NCI-H2196 (cell line): Measurements from ENCODE around the gene RPUSD1.

ENCODE experiments used
- DNase-seq: peaks from one replicate; lab custom pipeline; 2025; ENCODE audit not compliant: unreplicated experiment; lab: John Stamatoyannopoulos, UW

The RPUSD1 gene

DNA sequence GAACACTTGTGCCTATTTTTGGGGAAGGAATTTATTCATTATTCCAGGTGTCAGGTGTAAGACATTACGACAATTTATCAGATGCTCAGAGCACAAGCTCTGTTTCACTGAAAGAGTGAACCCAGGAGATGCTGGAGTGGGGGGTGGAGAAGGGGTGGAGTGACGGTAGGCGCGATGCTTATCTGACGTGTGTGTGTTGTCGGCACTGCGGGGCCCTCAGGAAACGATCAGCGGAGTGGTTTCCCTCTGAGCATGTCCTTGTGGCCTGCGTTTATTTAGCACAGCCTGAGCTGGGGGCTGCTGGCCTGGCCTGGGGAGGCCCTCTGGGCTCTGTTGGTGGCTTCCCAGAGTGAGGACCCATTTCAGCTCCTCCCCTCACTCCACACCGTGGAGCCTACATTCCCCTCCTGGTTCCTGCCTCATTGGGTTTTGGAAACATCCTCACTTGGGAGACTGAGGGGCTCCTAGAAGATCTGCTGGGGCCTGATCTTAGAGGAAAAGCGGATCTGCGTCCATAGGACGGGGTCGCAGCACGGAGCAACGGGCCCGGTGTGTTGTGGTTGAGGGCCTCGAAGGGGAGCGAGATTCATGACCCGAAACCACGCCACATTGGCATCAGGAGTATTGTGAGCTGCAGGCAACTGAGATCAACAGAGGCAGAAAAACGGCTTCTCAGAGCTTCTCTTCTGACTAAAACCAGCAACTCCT lies 31.3 kb upstream of the RPUSD1 start:
- DNase-seq: no peak

DNA sequence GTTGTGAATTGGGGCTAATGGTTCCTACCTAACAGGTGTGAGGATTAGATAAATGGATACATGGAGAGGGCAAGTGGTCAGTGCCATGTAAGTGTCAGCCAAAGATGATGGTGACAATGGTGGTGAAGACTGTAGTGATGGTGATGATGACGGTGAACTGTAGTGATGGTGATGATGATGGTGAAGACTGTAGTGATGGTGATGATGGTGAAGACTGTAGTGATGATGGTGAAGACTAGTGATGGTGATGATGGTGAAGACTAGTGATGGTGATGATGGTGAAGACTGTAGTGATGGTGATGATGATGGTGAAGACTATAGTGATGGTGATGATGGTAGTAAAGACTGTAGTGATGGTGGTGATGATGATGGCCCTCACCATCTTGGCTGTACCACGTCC lies 30.4 kb upstream of the RPUSD1 start:
- DNase-seq: no peak

DNA sequence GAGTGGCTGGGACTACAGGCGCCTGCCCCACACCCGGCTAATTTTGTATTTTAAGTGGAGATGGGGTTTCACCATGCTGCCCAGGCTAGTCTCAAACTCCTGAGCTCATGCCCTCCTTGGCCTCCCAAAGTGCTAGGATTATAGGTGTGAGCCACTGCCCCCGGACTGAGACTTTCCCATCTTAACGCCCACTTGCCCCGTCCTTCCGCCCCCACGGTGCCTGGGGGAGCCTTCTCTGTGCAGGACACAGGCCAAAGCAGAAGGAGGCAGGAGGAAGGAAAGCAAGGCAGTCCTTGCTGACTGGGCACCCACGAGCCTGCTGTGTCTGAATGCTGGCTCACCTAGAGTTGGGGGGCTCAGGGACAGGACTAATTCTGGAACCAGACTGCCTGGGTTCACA lies 30.0 kb upstream of the RPUSD1 start:
- DNase-seq: no peak

DNA sequence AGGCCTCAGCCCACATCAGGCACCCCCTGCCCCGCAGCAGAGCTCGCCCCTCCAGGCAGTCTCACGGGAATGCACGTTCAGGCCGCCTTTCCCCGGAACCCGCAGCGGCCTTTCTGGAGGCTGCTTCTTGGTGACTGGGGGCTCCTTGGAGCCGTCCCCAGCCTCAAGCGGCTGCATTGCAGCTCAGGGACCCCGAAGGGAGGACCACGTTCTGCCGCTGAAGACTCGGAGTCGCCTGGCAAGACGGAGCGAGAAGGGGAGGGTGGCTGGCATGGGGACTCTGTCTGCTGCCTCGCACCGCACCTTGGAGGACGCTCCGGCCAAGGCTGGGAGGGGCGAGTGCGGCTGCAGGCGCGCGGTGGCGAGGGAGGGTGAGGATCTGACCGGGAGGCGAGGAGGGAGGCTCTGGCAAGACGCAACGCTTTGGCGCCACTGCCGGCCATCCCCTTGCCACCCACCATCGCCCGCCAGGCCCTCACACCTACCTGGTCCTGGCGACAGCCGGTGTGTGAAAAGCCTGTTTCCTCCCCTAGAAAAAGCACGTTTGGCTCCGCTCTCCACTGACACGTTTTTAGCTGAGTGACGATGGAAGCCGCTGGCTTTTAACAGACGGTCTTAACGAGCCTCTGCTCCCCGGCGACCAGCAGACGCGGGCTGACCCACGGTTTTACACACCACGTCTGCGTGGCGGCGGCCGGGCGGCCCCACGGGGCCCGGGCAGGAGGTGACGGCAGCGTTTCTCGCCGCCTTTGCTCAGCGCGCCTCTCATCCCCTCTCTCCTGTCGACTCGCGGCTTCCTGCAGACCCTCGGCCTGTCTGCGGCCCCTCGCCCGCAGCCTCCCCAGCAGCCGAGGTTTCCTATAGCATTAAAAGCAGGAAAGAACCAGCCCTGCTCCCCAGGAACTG lies 29.1 kb upstream of the RPUSD1 start:
- DNase-seq: no peak

DNA sequence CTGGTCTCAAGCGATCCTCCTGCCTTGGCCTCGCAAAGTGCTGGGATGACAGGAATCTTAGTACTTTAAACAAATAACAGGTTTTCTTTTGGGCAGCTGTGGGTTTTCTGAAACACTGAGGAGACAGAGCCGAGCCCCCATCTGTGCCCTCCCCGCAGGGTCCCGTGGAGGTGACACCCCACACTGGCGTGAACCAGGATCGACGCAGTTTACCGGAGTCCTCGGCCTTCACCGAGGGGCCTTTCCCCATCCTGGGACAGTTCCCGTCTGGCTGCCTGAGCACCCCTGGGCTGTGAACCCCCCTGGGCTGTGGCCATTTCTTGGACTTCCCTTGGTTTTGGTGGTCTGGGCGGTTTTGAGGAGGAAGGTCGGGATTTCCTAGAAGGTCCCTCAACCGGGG lies 27.7 kb upstream of the RPUSD1 start:
- no peak for DNase-seq

DNA sequence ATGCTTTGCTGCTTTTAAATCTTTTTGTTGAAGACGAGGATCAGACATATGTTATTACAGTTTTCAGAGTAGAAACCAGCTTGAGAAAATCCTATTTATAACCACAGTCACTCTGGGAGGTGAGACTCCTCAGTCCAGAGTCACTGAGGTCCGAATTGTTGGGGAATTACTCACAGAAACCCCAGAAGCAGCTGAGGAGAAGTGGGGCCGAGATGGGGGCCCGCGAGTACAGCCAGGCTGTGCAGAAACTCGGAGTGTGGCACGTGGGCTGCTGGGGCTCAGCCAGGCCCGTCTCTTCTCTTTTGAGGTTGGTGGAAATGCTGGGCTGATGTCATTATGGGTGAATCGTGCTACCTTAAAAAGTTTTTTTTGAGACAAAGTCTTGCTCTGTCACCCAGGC lies 26.8 kb upstream of the RPUSD1 start:
- no peak for DNase-seq

DNA sequence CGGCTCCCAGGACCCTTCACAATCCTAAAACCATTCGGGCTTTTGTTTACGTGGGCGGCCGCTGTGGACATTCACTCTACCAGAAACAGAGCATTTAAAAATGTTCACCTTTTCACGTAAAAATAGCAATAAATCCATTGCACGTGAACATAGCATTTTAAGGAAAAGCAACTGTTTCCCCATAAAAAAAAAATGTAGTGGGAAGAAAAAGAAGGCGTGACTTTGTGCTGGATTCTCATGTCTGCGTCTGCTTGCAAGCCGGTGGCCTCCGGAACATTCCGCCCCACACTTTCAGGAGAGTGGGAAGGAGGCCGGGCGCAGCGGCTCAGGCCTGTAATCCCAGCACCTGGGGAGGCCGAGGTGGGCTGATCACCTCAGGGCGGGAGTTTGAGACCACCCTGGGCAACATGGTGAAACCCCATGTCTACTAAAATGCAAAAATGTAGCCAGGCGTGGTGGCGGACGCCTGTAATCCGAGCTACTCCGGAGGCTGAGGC lies 25.8 kb upstream of the RPUSD1 start:
- no peak for DNase-seq

DNA sequence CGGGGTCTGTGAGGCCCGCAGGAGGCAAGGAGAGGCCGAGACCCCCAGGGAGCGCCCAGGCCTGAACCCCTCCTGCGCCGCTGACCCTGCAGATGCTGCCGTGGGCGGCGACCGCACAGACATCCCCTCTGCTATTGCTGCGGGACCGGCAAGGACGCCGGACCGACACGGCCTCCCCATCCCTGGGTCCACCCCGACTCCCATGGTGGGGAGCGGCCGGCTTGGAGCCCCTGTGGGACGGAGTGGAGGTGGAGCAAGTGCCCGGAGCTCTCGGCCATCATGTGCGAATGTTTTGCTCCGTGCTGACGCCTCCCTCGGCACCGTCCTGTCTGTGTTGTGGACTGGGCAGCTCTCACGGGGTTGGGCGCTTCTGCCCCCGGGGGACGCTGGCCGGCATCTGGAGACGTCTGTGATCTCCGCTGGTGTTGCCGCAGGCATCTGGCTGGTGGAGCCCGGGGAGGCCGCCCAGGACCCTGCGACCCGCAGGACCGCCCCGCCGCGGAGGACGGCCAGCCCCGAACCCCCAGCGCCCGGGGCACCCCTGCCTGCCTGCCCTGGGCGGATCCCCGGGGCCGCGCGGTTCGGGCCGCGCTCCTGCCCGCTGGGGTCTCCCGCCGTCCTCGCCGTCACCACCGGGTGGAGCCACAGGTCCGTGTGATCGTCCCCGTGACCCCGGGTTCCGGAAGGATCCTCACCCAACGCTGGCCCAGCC lies 25.2 kb upstream of the RPUSD1 start:
- DNase-seq: no peak

DNA sequence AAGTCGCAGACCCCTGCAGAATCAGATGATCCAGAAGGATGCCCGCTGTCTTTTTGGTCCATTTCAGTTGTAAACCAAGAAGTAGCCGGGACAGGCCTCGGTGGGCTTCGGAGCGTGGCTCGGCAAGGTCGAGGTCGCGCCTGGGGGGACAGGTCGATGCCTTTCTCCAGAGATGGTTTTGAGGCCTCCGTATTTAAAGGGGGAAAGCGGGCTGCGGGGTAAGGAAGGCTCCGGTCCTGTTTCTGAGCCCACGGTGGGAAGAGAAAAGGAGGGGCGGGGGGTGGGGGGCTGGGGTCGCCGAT lies 19.9 kb upstream of the RPUSD1 start:
- no peak for DNase-seq

DNA sequence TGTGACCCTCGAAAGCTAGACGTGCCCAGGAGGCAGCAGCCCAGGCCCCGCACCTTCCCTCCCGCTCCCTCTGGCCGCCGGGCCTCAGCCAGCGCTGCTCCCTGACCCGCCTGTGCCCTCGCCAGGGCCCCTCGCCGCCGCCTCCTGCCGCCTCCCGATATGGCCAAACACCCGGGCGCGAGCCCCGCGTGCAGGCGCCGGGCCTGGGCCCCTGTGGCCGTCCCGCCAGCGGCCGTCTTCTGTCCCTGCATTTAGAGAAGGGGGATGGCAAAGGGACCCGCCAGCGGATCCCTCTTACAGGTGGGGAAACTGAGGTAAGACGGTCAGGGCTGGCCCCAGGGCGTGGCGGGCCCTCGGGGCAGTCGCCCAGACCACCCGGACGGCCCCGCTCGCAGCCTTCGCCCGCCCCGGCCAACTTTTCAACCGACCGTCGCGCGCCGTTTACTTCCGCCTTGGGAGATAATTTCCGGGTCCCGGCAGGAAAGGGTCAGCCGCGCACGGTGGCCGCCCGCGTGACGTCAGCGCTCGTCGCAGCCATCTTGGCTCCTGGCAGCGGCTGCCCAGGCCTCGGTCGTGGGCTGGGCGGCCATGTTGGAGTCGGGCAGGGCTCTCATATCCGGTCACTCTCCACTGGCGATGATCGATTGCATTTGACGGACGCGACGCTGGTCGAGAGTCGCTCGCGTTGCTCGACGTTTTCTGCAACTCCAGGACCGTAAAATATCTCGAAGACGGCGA lies 19.3 kb upstream of the RPUSD1 start:
- peak; percentile 83 for DNase-seq

DNA sequence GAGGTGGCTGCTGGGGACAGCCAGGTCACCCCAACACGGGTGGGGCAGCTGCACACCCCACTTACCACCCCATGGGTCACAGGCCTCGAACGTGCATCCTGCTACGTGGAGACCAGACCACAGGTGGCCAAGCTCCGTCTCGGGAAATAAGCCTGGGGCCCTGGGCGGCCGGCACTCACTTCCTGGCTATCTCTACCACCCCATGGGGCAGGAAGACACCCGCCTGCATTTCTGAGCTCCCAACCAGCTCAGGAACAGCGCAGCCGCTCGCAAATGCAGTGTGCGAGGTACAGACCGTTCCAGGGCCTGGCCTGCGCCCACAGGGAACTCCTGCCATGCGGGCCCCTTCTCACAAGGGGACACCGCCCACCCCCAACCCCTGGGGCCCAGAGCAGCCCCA lies 17.3 kb upstream of the RPUSD1 start:
- no peak for DNase-seq

DNA sequence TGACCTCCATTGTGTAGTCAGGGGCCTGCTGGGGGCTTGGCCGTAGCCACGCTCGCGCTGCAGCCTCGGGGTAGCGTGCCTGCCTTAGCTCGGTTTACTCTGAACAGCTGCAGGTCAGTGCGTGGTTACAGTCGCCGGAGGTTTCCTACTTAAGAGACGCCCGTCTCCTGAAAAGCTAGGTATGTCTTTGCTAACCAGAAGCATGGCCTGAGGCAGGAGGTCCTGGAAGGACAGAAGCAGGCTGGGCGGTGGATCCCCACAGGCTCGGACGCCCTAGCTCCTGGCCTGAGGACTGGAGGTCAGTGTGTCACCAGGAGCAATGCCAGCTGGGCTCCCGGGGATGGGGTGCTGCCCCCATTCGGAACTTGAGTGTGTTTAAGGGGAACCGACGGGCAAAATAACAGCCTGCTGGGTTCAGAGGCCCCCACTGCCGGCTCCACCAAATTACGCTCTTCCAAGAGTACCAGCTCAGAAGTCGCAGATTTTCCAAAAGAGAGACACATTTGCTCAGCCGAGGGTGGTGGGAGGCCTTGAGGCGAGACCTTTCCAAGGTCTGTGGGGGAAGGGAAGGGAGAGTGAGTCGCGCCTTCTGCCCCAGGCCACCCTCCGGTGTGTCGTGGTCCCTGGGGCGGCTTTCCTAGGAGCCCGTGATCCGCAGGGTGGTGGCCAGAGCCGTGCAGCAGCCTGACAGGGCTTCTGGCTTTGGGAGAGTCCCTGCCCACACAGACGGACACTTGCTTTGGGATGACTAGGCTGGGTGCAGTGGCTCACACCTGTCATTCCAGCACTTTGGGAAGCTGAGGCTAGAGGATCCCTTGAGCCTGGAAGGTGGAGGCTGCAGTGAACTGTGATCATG lies 16.2 kb upstream of the RPUSD1 start:
- DNase-seq: no peak

DNA sequence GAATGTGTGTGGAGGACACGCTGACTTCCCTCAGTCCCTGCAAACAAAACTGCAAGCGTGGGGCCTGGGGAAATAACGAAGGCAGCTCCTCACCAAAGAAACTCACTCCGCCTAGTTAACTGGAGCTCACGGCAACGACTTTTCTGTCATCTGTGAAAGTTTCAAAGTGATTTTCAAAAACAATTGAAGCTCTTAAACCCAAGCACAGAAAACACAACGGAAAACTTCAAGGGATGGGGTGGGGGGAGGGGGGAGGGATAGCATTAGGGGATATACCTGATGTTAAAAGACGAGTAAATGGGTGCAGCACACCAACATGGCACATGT lies 15.5 kb upstream of the RPUSD1 start:
- DNase-seq: no peak

DNA sequence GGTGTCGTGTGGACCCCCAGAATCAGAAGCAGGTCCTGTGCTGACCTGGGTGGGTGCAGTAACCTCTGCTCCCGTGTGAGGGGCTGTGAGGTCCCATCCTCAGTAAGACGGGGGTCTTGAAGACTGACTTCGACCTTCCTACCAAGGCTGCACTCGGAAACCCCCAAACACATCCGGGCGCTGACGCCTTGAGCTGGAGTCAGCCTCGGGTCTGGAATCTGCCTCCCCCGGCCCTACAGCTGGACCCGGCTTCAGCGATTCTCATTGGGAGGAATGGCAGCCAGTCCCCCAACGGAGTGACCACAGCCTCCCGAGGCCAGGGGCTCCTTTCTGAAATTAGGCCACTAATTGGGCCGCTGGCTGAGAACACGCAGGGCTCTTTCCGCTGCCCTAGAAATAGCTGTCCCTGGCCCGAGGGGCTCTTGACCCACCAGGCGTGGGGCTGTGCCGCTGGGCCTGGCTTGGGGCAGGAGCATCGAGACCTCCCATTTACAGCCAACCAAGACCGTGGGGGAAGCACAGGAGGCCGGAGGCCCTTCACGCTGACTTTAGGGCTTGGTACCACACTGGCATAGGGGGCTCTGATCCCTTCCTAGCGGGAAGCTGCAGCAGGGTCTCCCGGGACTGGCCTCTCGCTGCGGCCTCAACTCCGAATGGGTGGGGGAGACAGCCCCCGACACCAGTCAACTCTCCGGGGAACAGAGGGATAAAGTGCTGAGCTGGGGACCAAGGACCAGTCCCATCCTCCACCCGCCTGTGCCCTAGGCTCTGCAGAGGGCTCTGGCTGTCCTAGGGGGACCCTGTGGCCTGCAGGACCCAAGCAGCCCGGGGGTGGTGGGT lies 15.0 kb upstream of the RPUSD1 start:
- DNase-seq: no peak

DNA sequence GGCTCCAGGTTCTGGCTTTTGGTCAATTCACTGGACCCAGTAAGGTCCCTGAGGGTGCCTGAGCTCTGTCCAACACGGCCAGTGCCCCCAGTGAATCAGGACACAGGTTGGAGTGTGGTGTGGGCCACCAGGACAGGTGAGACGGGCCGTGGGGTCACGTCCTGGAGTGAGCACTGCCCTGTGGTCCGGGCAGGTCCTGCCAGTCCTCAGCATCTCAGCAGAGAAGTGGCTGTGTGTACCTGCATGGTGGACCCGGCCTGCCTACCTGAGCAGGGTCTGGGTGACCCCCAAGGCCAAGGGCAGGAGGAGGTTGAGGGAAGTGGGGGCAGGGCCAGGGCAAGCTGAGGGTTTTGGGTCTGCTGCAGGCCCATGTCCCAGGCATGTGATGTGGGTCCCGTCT lies 14.3 kb upstream of the RPUSD1 start:
- DNase-seq: no peak

DNA sequence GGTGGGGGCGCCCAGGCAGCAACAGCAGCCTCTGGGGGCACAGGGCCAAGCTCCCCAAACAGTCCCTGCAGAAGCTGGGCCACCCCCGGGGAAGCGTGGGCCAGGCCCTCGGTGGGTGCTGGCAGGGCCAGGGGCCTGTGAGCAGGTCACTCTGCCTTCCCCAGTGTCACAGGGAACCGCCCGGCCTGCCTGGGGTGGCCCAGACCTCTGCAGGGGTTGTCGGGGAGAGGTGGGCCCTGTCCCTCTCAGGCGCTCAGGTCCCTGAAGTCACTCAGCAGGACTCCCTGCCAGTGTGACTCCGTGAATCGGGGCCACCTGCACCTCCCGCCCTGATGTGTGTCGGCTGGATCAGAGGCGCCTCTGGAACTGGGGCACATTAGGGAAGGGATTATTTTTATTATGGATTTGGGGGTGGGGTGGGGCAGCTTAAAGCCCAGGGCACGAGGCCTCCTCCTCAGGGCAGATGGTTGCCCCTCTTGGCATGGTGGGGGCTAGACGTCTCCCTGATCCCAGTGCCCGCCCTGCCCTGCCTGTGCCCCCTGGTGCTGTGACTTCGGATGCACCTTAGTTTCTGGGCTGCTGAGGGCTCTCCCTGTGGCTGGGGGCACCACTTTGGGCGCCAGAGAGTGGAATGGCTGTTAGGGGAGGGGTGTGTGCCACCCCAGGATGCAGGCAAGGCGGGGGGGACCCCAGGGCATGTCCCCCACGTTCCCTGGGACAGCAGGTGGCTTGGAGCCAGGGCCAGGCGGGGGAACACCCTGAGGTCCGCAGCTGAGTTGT lies 13.6 kb upstream of the RPUSD1 start:
- DNase-seq: no peak

DNA sequence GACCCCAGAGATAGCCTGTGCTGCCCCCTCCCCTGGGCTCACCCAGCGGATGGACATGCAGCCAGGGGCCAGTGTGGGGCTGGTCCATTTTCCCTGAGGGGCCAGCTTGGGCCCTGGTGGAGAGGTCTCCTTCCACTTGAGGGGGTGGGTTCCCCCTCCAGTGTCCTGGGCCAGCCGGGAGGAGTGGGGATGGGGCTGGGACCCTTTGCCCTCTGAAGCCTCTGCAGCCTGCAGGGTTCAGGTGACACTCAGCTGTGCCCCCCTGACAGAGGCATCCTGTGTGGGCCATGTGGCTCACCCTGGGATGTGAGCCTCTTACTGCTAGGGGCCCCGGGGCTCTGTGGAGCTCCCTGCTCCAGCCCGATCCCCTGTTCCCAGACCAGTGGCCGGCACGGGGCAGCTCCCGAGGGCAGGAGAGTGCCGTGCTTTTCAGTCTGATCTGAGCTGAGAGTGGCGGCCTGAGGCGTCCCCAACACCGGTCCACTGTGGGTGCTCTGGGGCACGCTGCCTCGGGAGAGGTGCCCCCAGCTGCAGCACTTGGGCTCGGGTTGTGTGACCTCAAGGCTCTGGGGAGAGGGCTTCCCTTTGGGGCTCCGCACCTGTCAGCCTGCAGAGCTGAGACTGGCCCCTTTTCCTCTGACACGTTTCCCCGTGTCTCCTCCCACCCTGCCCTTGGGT lies 12.8 kb upstream of the RPUSD1 start:
- DNase-seq: no peak
